Fibroblast of mammary gland (primary cell): ENCODE results near the gene CLDN5.

Experiments
- DNase-seq: peaks from one replicate; pipeline ENCODE4 v3.0.0-alpha.2; 2010; ENCODE audit warnings: low read depth
- H3K4me3 ChIP-seq: 2 replicates; pipeline ENCODE4 v1.5.1; 2011; ENCODE audit warnings: low read depth, mild to moderate bottlenecking, low read length, moderate library complexity; ENCODE audit not compliant: control insufficient read depth
- TF ChIP-seq, protein P1 (sequence below): conservative IDR thresholded peaks from 2 replicates; pipeline ENCODE4 v1.5.1; 2011; ENCODE audit warnings: low read depth, low read length, inconsistent platforms; ENCODE audit not compliant: control insufficient read depth, insufficient read depth

CLDN5 gene

DNA sequence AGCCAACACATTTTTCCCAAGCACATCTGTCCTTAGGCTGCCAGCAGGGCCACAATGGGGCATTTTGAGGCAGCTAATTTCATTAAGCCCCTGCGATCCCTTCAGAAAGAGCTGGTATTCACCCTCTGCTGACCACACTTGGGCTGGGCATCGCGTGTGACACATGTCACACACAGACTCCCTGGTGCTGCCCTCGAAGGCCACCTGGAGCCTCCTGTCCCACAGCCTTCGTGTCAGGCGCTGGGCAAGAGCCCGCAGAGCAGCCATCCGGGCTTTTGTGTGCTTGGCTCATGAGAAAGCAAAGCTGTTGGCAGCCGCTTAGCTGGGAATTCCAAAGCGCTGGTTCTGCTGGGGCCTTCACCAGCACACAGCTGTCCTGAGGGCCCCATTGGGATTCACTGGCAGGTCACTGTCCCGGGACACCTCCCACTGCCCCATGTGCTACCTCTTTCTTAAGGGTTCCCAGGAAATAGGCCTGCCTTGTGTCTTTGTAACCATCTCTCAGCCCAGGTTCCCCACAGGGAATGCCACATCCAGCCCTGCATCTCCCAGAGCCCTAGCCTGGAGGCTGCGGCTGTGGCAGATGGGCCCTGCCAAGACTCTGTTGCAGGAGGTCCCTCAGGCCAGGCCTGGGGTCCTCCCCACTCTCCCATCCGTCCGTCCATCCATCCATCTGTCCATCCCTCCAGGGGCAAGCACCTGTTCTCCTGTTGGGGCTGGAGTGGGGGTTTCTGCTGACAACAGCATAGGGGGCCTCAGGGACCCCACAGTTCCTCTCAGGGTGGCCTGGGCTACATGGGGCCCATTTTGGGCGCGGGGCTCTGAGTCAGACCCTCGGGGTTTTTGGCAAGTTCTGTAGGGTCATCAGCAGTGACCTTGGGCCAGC lies 4.9 kb downstream of the CLDN5 start:
- no peak for DNase-seq
- TF ChIP-seq, protein P1, sequence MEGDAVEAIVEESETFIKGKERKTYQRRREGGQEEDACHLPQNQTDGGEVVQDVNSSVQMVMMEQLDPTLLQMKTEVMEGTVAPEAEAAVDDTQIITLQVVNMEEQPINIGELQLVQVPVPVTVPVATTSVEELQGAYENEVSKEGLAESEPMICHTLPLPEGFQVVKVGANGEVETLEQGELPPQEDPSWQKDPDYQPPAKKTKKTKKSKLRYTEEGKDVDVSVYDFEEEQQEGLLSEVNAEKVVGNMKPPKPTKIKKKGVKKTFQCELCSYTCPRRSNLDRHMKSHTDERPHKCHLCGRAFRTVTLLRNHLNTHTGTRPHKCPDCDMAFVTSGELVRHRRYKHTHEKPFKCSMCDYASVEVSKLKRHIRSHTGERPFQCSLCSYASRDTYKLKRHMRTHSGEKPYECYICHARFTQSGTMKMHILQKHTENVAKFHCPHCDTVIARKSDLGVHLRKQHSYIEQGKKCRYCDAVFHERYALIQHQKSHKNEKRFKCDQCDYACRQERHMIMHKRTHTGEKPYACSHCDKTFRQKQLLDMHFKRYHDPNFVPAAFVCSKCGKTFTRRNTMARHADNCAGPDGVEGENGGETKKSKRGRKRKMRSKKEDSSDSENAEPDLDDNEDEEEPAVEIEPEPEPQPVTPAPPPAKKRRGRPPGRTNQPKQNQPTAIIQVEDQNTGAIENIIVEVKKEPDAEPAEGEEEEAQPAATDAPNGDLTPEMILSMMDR = no peak
- no peak overlapping the region for H3K4me3 ChIP-seq

DNA sequence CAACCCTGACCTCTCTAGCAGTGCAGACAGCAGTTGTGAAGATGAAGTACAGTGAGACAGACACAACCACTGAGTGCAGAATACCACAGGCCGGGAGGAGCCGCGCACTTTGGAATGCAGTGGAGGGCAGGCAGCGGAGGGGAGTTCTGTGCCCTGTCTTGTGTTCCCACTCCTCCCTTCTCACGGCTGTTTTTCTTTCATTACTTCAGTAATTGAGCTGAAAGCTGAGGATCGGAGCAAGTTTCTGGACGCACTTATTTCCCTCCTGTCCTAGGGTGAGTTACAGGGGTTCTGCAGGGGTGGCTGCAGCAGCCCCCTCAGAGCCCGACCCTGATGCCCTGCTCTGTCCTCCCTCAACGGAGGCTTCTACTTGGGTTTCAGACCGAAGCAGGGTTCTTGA lies 5.6 kb downstream of the CLDN5 start:
- TF ChIP-seq, protein P1 = no peak
- DNase-seq = no peak
- H3K4me3 ChIP-seq = no peak overlapping the region

DNA sequence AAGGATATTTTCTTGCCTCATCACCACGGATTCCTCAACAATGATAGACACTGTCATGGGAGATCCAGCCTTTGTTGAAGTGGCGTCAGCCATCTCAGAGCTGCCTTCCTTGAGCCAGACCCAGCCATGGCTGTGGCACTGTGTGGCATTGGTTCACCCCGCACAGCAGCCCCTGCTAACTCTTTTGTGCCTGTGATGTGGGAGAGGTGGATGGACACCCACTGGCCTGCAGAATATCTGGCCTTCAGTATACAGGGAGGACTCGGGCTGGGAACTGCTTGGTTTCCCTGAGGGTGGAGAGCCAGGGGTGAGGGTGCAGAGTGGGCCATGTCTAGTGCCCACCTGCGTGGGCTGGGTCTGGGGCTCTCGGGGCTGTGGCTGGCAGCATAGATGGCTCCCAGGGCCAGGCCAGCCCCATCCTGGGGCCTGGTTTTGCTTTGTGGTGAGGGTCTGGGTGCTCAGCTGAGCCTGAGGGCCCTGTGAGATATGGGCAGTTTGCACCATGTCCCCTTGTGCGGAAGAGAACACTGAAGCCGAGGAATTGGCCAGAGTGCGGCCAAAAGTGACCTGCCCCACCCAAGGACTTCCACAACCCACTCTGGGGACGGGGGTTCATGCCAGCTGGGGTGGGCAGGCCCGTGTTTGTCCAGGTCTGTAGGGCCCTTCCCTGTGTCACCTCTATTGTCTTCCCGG lies 6.1 kb downstream of the CLDN5 start:
- TF ChIP-seq, protein P1 = no peak
- no peak for DNase-seq
- H3K4me3 ChIP-seq = no peak overlapping the region

DNA sequence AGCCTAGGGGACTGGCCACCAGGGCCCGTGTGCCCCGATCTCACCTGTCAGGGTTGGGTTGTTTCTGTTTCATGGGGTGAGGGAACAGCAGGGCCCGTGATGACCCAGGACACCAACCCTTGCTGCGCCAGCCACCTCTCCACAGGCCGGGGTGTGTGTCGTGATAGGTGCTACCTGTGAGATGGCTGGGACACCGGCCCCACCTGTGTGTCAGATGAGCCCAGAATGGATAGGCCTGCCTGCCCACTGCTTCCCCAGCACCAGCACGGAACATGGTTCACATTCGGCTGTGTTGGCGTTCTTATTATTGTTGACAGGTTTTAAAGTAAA lies 7.1 kb downstream of the CLDN5 start:
- TF ChIP-seq, protein P1 = no peak
- no peak overlapping the region for H3K4me3 ChIP-seq
- DNase-seq = no peak

DNA sequence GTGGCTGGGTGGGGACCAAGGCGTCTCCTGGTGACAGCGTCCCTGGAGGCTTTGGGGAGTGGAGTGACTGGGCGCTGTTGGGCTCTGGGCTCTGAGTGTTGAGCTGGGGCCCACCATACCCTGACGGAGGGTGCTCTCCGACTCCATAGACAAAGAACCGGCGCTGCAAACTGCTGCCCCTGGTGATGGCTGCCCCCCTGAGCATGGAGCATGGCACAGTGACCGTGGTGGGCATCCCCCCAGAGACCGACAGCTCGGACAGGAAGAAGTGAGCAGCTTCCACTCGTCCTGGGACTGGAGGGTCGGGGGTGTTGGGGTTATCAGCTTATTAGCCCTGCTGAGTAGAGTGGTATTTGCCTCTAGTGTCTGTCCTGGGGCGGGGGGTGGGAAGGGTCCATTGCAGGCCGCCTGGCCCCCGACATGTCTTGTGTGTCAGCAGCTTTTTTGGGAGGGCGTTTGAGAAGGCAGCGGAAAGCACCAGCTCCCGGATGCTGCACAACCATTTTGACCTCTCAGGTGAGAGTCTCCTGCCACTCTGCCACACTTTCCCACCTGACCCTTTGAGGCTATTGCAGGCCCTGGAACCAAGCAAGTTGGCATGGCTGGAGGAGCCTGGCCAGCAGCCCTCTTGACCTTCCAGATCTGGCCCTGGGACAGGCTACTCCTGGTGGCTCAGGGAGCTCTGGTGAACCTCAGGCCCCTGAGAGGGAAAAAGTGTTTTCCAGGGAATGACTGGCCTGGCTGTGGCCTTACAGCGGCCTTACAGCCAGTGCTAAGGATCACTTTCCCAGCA lies 7.6 kb downstream of the CLDN5 start:
- TF ChIP-seq, protein P1 = no peak
- H3K4me3 ChIP-seq = no peak overlapping the region
- DNase-seq = no peak

DNA sequence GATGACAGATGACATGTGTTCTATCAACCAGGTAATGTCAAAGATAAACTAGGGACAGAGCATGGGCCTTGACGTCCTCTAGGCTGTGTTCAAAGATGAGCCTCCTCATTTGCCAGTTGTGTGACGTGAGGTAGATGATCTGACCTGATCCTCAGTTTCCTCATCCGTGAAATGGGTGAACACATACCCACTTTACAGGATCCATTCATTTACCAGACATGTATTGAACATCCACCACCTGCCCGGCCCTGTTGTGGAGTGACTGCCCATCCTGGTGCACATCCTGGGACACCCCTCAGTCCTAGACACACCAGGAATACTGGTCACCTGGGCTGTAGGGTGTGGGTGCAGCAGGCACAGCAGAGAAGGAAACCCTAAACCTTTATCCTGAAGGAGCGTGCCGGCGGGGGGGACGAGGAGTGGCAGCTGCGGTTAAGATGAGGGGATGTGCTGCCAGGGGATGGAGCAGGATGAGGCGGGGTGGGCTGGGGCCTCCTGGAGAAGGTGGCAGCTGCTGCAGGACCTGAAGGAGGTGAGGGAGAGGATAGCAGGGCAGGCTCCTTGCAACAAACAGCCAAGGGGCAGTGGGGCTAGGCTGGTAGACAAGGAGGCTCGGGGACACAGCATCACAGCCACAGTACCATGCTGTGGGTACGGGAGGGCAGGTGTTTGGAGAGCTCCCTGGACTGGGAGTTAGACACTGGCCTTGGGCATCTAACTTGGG lies 8.4 kb downstream of the CLDN5 start:
- no peak for DNase-seq
- TF ChIP-seq, protein P1 = no peak
- H3K4me3 ChIP-seq = no peak overlapping the region
